Thyroid gland (tissue), 4 donors: ENCODE measurements around the gene DCP1B.

Experiments used
- CTCF ChIP-seq, 6 experiments: fragments of 200-600 bp in 3 of 6; fragments of 450-650 bp in 3 of 6; sonication (generic) in 3 of 6; IDR thresholded peaks; one replicate each; pipeline ENCODE4 v1.5.1; 2016 to 2019; ENCODE audit warnings: antibody characterized with exemption in 6 of 6, mild to moderate bottlenecking in 2 of 6, inconsistent platforms in 1 of 6, moderate library complexity in 1 of 6
- POLR2A ChIP-seq, 2 donors: fragments of 450-650 bp; IDR thresholded peaks; one replicate each; pipeline ENCODE4 v1.6.1; 2017; ENCODE audit warnings: antibody characterized with exemption in 2 of 2, mild to moderate bottlenecking in 2 of 2, moderate library complexity in 1 of 2

- TF ChIP-seq CTCF (IDR thresholded peaks at IDR 0.05) (no peak), POLR2A (IDR thresholded peaks at IDR 0.05) (no peak)
Observed at GRCh38 chr12:2027351-2027750, 23.1 kb upstream of the DCP1B start.
